ENCODE results near the gene ZNF652.

- TF ChIP-seq TAF1 (IDR thresholded peaks at IDR 0.05; ENCODE audit: low read depth, low read length): no peak
- TF ChIP-seq POLR2A (IDR thresholded peaks at IDR 0.05; ENCODE audit: low read depth, low read length): no peak
- TF ChIP-seq POLR2AphosphoS5 (IDR thresholded peaks at IDR 0.05; ENCODE audit: low read depth, low read length): no peak
Measured at GRCh38 chr17:49353607-49354006, 8.4 kb downstream of the ZNF652 start.
